Natural killer cell (primary cell): Measurements from ENCODE around the gene HDAC4. TPM values are rescaled to one million over a fixed set of nuclear protein-coding genes. Genes with fewer than 3 reads are reported as not detected.

Experiments
- ATAC-seq, 3 donors: fragments of 150-1000 bp in 2 of 3; fragments of 200-7000 bp in 1 of 3; cut with Tn5 transposase; 1 replicate in 1 of 3; 2 replicates in 2 of 3; pipeline ENCODE4 v1.10.0; 2021; ENCODE audit warnings: mild to moderate bottlenecking in 2 of 3, moderate library complexity in 2 of 3
- DNase-seq, 2 donors: peaks; one replicate each; pipeline versions ENCODE4 v3.0.0 to v3.0.0-alpha.2; 2013 to 2021; ENCODE audit warnings: mixed read lengths in 1 of 2
- H3K27ac ChIP-seq: one replicate; pipeline ENCODE4 v1.5.1; 2013; ENCODE audit warnings: mild to moderate bottlenecking, low read length
- H3K27me3 ChIP-seq: one replicate; pipeline ENCODE4 v1.6.1; 2013; ENCODE audit warnings: low read length; ENCODE audit not compliant: control insufficient read depth, insufficient read depth
- H3K36me3 ChIP-seq: one replicate; pipeline ENCODE4 v1.6.1; 2013; ENCODE audit warnings: low read length; ENCODE audit not compliant: control insufficient read depth, insufficient read depth
- H3K4me1 ChIP-seq: one replicate; pipeline ENCODE4 v1.6.1; 2013; ENCODE audit warnings: low read length; ENCODE audit not compliant: control insufficient read depth, insufficient read depth
- H3K4me3 ChIP-seq: one replicate; pipeline ENCODE4 v1.5.1; 2013; ENCODE audit warnings: low read length
- H3K9me3 ChIP-seq: one replicate; pipeline ENCODE4 v1.6.1; 2013; ENCODE audit warnings: low read length; ENCODE audit not compliant: control insufficient read depth, insufficient read depth
- H3K27ac Mint-ChIP-seq, 2 donors: one replicate each; pipeline ENCODE4 v1.8.0; 2022; ENCODE audit warnings: mild to moderate bottlenecking in 2 of 2, mixed read lengths in 2 of 2, moderate library complexity in 1 of 2
- H3K27me3 Mint-ChIP-seq, 2 donors: one replicate each; pipeline ENCODE4 v1.8.0; 2022; ENCODE audit warnings: low read depth in 2 of 2, mixed read lengths in 2 of 2
- H3K36me3 Mint-ChIP-seq: one replicate; pipeline ENCODE4 v1.8.0; 2022; ENCODE audit warnings: mixed read lengths
- H3K4me1 Mint-ChIP-seq, 2 donors: one replicate each; pipeline ENCODE4 v1.8.0; 2022; ENCODE audit warnings: mixed read lengths in 2 of 2
- H3K4me3 Mint-ChIP-seq: one replicate; pipeline ENCODE4 v1.8.0; 2022; ENCODE audit warnings: mild to moderate bottlenecking, moderate library complexity, mixed read lengths
- H3K9me3 Mint-ChIP-seq, 2 donors: one replicate each; pipeline ENCODE4 v1.8.0; 2022; ENCODE audit warnings: mixed read lengths in 2 of 2
- WGBS: methylation state at CpG from one replicate; pipeline ENCODE4 v1.1.7; 2013; ENCODE audit warnings: missing lambda C conversion rate; ENCODE audit not compliant: insufficient coverage; 5-methylcytosine and 5-hydroxymethylcytosine counted together
- intact Hi-C: fragments of 100-400 bp; cut with micrococcal nuclease; formaldehyde crosslinking; loops from one replicate; pipeline ENCODE4 v1.14.2; 2022
- total RNA-seq, 4 donors: library from RNA; stranded (reverse); fragments of 120-200 nt in 1 of 4; gene quantifications; one replicate each; pipeline versions ENCODE4 v1.2.3 to v1.2.4, GENCODE V29; 2013 to 2022
- TF ChIP-seq, protein P1 (sequence below): fragments of 200-600 bp; IDR thresholded peaks from one replicate; pipeline ENCODE4 v1.8.0; 2022; ENCODE audit warnings: antibody characterized with exemption

HDAC4 gene
- total RNA-seq, 3 donors from 2014 or later (not counting 1 experiment from before 2014, with no cell fraction given): 74.9 to 105 (median 100) TPM

DNA sequence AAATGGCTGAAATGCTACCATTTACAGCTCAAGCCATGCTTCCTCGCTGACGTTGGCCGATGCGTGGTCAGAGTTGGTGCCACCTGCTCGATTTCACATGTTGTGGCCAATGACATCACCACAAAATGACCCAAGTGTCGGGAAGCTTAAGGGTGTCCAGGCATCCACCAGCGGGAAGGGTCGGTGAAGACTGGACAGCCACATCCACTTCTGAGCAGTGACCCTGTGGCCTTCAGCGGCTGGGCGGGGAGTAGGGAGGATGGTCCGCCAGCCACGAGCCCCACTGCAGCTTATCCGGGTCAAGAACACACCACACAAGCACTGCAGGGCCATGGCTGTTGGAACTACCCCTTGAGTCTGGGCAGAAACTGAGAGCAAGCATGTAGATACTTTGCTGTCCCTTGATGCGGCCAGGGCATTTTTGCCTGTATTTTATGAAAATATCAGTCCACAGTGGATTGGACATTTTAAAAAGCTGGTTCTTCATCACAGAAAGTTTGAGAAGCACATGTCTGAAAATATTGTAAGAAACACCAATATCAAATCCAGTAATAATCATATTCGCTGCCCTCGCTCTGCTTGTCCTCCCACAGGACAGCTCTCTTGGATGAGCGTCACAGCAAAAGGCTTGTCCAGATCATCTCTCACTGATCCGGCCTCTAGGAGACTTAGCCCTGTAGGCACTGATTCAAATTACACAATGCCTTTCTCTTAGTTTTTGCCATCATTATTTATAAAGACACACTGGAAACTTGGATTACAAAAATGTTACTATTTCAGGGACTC lies 379.0 kb downstream of the HDAC4 start:
- 84% methylated on average over 18 of the region's 18 CpGs for WGBS
- no peaks in the 10 kb centered on the region for H3K36me3 Mint-ChIP-seq
- H3K4me3 Mint-ChIP-seq: no peak overlapping the region
- no peak overlapping the region for H3K27ac Mint-ChIP-seq
- no peaks in the 10 kb centered on the region for H3K4me1 Mint-ChIP-seq
- H3K27me3 ChIP-seq: no peaks in the 10 kb centered on the region
- H3K27ac ChIP-seq: no peak overlapping the region
- intact Hi-C loops: no loop called here
- H3K27me3 Mint-ChIP-seq: peaks cover 0 to 7% of the 10 kb centered on the region in 2 donors
- TF ChIP-seq, protein P1, sequence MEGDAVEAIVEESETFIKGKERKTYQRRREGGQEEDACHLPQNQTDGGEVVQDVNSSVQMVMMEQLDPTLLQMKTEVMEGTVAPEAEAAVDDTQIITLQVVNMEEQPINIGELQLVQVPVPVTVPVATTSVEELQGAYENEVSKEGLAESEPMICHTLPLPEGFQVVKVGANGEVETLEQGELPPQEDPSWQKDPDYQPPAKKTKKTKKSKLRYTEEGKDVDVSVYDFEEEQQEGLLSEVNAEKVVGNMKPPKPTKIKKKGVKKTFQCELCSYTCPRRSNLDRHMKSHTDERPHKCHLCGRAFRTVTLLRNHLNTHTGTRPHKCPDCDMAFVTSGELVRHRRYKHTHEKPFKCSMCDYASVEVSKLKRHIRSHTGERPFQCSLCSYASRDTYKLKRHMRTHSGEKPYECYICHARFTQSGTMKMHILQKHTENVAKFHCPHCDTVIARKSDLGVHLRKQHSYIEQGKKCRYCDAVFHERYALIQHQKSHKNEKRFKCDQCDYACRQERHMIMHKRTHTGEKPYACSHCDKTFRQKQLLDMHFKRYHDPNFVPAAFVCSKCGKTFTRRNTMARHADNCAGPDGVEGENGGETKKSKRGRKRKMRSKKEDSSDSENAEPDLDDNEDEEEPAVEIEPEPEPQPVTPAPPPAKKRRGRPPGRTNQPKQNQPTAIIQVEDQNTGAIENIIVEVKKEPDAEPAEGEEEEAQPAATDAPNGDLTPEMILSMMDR: no peak
- H3K9me3 Mint-ChIP-seq: no peaks in the 10 kb centered on the region
- H3K4me1 ChIP-seq: no peaks in the 10 kb centered on the region
- DNase-seq (no peak), ATAC-seq (no peak)
- no peaks in the 10 kb centered on the region for H3K36me3 ChIP-seq
- no peaks in the 10 kb centered on the region for H3K9me3 ChIP-seq
- H3K4me3 ChIP-seq: no peak overlapping the region

DNA sequence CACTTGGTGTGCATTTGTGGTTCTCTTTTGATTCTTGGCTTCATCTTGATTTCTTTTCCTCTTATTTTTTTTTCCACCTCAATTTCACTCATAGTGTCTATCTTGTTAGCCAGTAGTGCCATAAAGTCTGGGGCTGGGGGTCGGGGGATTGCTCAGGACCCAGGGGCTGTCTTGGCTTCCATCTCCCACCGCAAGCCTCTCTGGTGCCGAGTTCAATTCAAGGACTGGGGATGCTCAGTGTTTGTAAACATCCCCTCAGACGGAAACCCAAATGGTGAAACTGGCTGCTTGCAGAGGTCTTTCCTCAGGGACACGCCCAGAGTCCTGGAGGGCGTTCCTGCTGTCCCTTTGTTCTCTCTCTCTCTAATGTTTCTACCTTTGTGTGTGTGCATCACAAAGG lies 379.6 kb downstream of the HDAC4 start:
- DNase-seq: no peak
- intact Hi-C loops: no loop called here
- H3K4me3 ChIP-seq: no peak overlapping the region
- Mint-ChIP-seq H3K27me3 (peaks cover 0 to 7% of the 10 kb centered on the region in 2 donors), H3K4me3 (no peak overlapping the region), H3K36me3 (no peaks in the 10 kb centered on the region), H3K27ac (no peak overlapping the region), H3K9me3 (no peaks in the 10 kb centered on the region), H3K4me1 (no peaks in the 10 kb centered on the region)
- H3K4me1 ChIP-seq: no peaks in the 10 kb centered on the region
- H3K36me3 ChIP-seq: no peaks in the 10 kb centered on the region
- H3K27me3 ChIP-seq: no peaks in the 10 kb centered on the region
- no peaks in the 10 kb centered on the region for H3K9me3 ChIP-seq
- H3K27ac ChIP-seq: no peak overlapping the region
- WGBS: 72% methylated on average over 6 of the region's 6 CpGs
- ATAC-seq: no peak
- TF ChIP-seq, protein P1: no peak

DNA sequence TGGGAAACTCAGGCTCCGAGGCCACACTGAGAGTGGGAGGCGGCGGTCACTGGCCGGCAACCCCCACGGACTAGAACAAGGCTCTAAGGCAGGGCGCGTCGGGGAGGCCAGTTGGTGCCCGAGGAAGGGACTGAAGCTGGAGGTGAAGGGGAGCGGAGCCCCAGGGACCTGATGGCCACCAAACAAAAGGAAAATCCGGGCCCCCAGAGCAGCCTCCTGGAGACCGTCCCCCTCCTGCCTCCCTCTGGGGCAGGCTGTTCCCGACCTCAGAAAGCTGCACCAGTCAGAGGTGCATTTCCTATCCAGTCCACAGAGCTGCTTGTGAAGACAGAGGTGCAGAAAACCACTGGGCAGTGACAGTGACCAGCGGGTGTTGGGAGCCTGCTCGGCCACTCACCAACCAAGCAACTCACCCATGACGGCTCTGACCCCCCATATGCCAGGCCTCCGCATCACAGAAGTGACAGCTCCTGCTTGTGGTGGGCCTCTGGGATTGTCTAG lies 380.2 kb downstream of the HDAC4 start:
- 90% methylated on average over 15 of the region's 17 CpGs for WGBS
- DNase-seq (no peak), ATAC-seq (no peak)
- no peak overlapping the region for H3K4me3 Mint-ChIP-seq
- TF ChIP-seq, protein P1: no peak
- intact Hi-C loops: no loop called here
- no peak overlapping the region for H3K27ac Mint-ChIP-seq
- Histone ChIP-seq H3K36me3 (no peaks in the 10 kb centered on the region), H3K4me1 (no peaks in the 10 kb centered on the region), H3K9me3 (no peaks in the 10 kb centered on the region), H3K27me3 (no peaks in the 10 kb centered on the region), H3K4me3 (no peak overlapping the region), H3K27ac (no peak overlapping the region)
- H3K36me3 Mint-ChIP-seq: no peaks in the 10 kb centered on the region
- no peaks in the 10 kb centered on the region for H3K4me1 Mint-ChIP-seq
- no peaks in the 10 kb centered on the region for H3K9me3 Mint-ChIP-seq
- peaks cover 0 to 7% of the 10 kb centered on the region in 2 donors for H3K27me3 Mint-ChIP-seq
